SK-N-SH (cell line): ENCODE data around the gene P2RY11. TPM values are rescaled to one million over a fixed set of nuclear protein-coding genes. Genes with fewer than 3 reads are reported as not detected.

Experiments
- CTCF ChIA-PET: fragments of 300-600, 350-600 bp; formaldehyde crosslinking; extraction: SDS; loops from one replicate; lab custom pipeline; 2021; lab: Yijun Ruan, JAX
- POLR2A ChIA-PET: fragments of 350-600 bp; sonication (Branson Sonifier 250); formaldehyde crosslinking; extraction: SDS; loops from one replicate; lab custom pipeline; 2020; ENCODE audit warnings: antibody characterized with exemption, inconsistent platforms; lab: Yijun Ruan, JAX
- DNase-seq: peaks from one replicate; pipeline ENCODE4 v3.0.0; 2012
- H2AFZ ChIP-seq: fragments of 200-600 bp; sonication (generic); 2 replicates; pipeline ENCODE4 v1.8.1; 2016; ENCODE audit warnings: antibody characterized with exemption, mild to moderate bottlenecking, low read depth
- H3F3A ChIP-seq: fragments of 200-600 bp; sonication (generic); replicated peaks from 2 replicates; pipeline ENCODE3; 2016; ENCODE audit warnings: antibody characterized with exemption, mild to moderate bottlenecking; ENCODE audit not compliant: insufficient read depth
- H3K27ac ChIP-seq, 2 experiments: fragments of 200-500 bp in 1 of 2; fragments of 200-600 bp in 1 of 2; sonication (Bioruptor generic) in 1 of 2; sonication (generic), shearing (Covaris generic) in 1 of 2; 2 replicates each; pipeline versions ENCODE4 v1.5.1 to v1.6.1; 2014 to 2016; ENCODE audit warnings: low read depth in 2 of 2, inconsistent platforms in 1 of 2, low read length in 1 of 2, mild to moderate bottlenecking in 1 of 2, mixed read lengths in 1 of 2
- H3K27me3 ChIP-seq: fragments of 200-600 bp; sonication (generic), shearing (Covaris generic); 2 replicates; pipeline ENCODE4 v1.6.1; 2016; ENCODE audit warnings: mixed run types; ENCODE audit not compliant: insufficient read depth
- H3K36me3 ChIP-seq, 2 experiments: fragments of 200-500 bp in 1 of 2; fragments of 200-600 bp in 1 of 2; sonication (Bioruptor generic) in 1 of 2; sonication (generic) in 1 of 2; replicated peaks in 1 of 2; 2 replicates each; pipeline versions ENCODE3 to v1.5.1; 2014 to 2016; ENCODE audit warnings: low read length in 1 of 2, mild to moderate bottlenecking in 1 of 2; ENCODE audit not compliant: insufficient read depth in 2 of 2, control insufficient read depth in 1 of 2
- H3K4me1 ChIP-seq, 2 experiments: fragments of 200-500 bp in 1 of 2; fragments of 200-600 bp in 1 of 2; sonication (Bioruptor generic) in 1 of 2; sonication (generic), shearing (Covaris generic) in 1 of 2; 2 replicates each; pipeline versions ENCODE4 v1.5.1 to v1.6.1; 2014 to 2016; ENCODE audit warnings: low read depth in 1 of 2, low read length in 1 of 2, mixed run types in 1 of 2; ENCODE audit not compliant: insufficient read depth in 2 of 2, control insufficient read depth in 1 of 2
- H3K4me2 ChIP-seq: fragments of 200-600 bp; sonication (generic), shearing (Covaris generic); 2 replicates; pipeline ENCODE4 v1.6.1; 2017; ENCODE audit warnings: mixed run types
- H3K4me3 ChIP-seq, 2 experiments: fragments of 200-500 bp in 1 of 2; fragments of 200-600 bp in 1 of 2; sonication (Bioruptor generic) in 1 of 2; sonication (generic), shearing (Covaris generic) in 1 of 2; 2 replicates each; pipeline versions ENCODE4 v1.5.1 to v1.8.1; 2014 to 2016; ENCODE audit warnings: low read depth in 2 of 2, inconsistent platforms in 1 of 2, low read length in 1 of 2, mild to moderate bottlenecking in 1 of 2, mixed read lengths in 1 of 2, moderate library complexity in 1 of 2
- H3K79me2 ChIP-seq: fragments of 200-600 bp; sonication (generic); 2 replicates; pipeline ENCODE4 v1.8.1; 2017; ENCODE audit warnings: mild to moderate bottlenecking; ENCODE audit not compliant: insufficient read depth
- H3K9ac ChIP-seq: fragments of 200-600 bp; sonication (generic); 2 replicates; pipeline ENCODE4 v1.6.1; 2017; ENCODE audit warnings: mixed run types
- H3K9me2 ChIP-seq: fragments of 200-600 bp; sonication (generic); 2 replicates; pipeline ENCODE4 v1.6.1; 2017; ENCODE audit warnings: mixed run types
- H3K9me3 ChIP-seq: fragments of 200-600 bp; sonication (generic); 2 replicates; pipeline ENCODE4 v1.6.1; 2017; ENCODE audit warnings: mixed run types, mild to moderate bottlenecking, moderate library complexity
- H4K20me1 ChIP-seq: fragments of 200-600 bp; sonication (generic); 2 replicates; pipeline ENCODE4 v1.6.1; 2017; ENCODE audit warnings: mild to moderate bottlenecking, mixed run types; ENCODE audit not compliant: insufficient read depth
- CTCF ChIP-seq: fragments of 200-600 bp; sonication (generic); IDR thresholded peaks from 2 replicates; pipeline ENCODE4 v1.6.1; 2017; ENCODE audit warnings: antibody characterized with exemption, mild to moderate bottlenecking, moderate library complexity
- GATA2 ChIP-seq: sonication (generic); formaldehyde crosslinking; IDR thresholded peaks from 2 replicates; pipeline ENCODE4 v1.5.0; 2020; ENCODE audit warnings: mild to moderate bottlenecking, missing genetic modification reagents
- MAX ChIP-seq: IDR thresholded peaks from 2 replicates; pipeline ENCODE4 v1.4.0; 2012; ENCODE audit warnings: low read depth
- MEF2A ChIP-seq: IDR thresholded peaks from 2 replicates; pipeline ENCODE4 v1.4.0; 2012; ENCODE audit warnings: low read depth, borderline replicate concordance
- RCOR1 ChIP-seq: fragments of 150-350 bp; IDR thresholded peaks from 2 replicates; pipeline ENCODE4 v1.6.1; 2017; ENCODE audit warnings: antibody characterized with exemption, low read length
- SIN3A ChIP-seq: IDR thresholded peaks from 2 replicates; pipeline ENCODE4 v1.6.1; 2012; ENCODE audit warnings: low read depth, mild to moderate bottlenecking, low read length, moderate library complexity, borderline replicate concordance
- SMC3 ChIP-seq: IDR thresholded peaks from 2 replicates; pipeline ENCODE4 v1.6.1; 2012; ENCODE audit warnings: low read depth, low read length, improper control_type of control experiment
- TEAD4 ChIP-seq: IDR thresholded peaks from 2 replicates; pipeline ENCODE4 v1.4.0; 2012; ENCODE audit warnings: mild to moderate bottlenecking, borderline replicate concordance; ENCODE audit not compliant: insufficient read depth
- whole genome bisulfite sequencing: methylation state at CpG from one replicate; pipeline ENCODE4 v1.1.6; 2017; ENCODE audit warnings: low lambda C conversion rate; 5-methylcytosine and 5-hydroxymethylcytosine counted together
- polyA plus RNA-seq, 3 experiments: library from polyadenylated mRNA; depleted of rRNA; stranded (reverse); fragments of >200 nt; gene quantifications; 2 replicates each; pipeline ENCODE4 v1.2.3, GENCODE V29; 2012
- TF ChIP-seq, protein P1 (sequence below): IDR thresholded peaks from 2 replicates; pipeline ENCODE4 v1.6.1; 2012; ENCODE audit warnings: mild to moderate bottlenecking, low read depth, low read length, moderate library complexity
- TF ChIP-seq, protein P2 (sequence below): IDR thresholded peaks from 2 replicates; pipeline ENCODE4; 2012

The P2RY11 gene
- polyA plus RNA-seq, 1 of the 3 experiments (the other 2 are of a cell fraction): 6.8 TPM

DNA sequence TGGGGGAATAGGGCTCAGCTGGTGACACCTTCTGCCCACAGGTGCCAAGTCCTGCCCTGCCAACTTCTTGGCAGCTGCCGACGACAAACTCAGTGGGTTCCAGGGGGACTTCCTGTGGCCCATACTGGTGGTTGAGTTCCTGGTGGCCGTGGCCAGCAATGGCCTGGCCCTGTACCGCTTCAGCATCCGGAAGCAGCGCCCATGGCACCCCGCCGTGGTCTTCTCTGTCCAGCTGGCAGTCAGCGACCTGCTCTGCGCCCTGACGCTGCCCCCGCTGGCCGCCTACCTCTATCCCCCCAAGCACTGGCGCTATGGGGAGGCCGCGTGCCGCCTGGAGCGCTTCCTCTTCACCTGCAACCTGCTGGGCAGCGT is 2.1 kb downstream of the P2RY11 start (continued):
- TF ChIP-seq, protein P1, sequence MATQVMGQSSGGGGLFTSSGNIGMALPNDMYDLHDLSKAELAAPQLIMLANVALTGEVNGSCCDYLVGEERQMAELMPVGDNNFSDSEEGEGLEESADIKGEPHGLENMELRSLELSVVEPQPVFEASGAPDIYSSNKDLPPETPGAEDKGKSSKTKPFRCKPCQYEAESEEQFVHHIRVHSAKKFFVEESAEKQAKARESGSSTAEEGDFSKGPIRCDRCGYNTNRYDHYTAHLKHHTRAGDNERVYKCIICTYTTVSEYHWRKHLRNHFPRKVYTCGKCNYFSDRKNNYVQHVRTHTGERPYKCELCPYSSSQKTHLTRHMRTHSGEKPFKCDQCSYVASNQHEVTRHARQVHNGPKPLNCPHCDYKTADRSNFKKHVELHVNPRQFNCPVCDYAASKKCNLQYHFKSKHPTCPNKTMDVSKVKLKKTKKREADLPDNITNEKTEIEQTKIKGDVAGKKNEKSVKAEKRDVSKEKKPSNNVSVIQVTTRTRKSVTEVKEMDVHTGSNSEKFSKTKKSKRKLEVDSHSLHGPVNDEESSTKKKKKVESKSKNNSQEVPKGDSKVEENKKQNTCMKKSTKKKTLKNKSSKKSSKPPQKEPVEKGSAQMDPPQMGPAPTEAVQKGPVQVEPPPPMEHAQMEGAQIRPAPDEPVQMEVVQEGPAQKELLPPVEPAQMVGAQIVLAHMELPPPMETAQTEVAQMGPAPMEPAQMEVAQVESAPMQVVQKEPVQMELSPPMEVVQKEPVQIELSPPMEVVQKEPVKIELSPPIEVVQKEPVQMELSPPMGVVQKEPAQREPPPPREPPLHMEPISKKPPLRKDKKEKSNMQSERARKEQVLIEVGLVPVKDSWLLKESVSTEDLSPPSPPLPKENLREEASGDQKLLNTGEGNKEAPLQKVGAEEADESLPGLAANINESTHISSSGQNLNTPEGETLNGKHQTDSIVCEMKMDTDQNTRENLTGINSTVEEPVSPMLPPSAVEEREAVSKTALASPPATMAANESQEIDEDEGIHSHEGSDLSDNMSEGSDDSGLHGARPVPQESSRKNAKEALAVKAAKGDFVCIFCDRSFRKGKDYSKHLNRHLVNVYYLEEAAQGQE: no peak
- no peak for TF ChIP-seq GATA2 (CRISPR knock-in tag)
- TF ChIP-seq MEF2A: no peak
- TF ChIP-seq RCOR1: no peak
- no peak for TF ChIP-seq SMC3
- TF ChIP-seq, all 33 proteins: peak for 0

- H3K9me3 ChIP-seq: no peaks in the 10 kb centered on the region
- peaks cover 11% of the 10 kb centered on the region; the same call in 1 of the 2 replicates for H4K20me1 ChIP-seq
- H3K27ac ChIP-seq: peak overlapping the region in 1 of 2 experiments; percentile 5; a peak in 1 of 4 replicates
- TF ChIP-seq TEAD4 (peak; percentile 30; the same call in 1 of the 2 replicates), MAX (no peak), CTCF (peak; percentile 13; the same call in 1 of the 2 replicates), SIN3A (peak; percentile 73; the same call in 1 of the 2 replicates)
- TF ChIP-seq, protein P2, sequence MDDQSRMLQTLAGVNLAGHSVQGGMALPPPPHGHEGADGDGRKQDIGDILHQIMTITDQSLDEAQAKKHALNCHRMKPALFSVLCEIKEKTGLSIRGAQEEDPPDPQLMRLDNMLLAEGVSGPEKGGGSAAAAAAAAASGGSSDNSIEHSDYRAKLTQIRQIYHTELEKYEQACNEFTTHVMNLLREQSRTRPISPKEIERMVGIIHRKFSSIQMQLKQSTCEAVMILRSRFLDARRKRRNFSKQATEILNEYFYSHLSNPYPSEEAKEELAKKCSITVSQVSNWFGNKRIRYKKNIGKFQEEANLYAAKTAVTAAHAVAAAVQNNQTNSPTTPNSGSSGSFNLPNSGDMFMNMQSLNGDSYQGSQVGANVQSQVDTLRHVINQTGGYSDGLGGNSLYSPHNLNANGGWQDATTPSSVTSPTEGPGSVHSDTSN: peak; percentile 35
- no peak overlapping the region for H3K9ac ChIP-seq
- H3K4me3 ChIP-seq: no peak overlapping the region
- H3K27me3 ChIP-seq: no peaks in the 10 kb centered on the region
- CTCF ChIA-PET: interaction anchor here (0.8 to 2.7 kb wide), 8 partner anchors 12 to 183 kb away, joined by 3 to 14 read pairs (median 3); no protein-coding TSS in a partner anchor
- no peaks in the 10 kb centered on the region for H3K9me2 ChIP-seq
- peaks cover 26 to 60% of the 10 kb centered on the region in 2 experiments for H3K36me3 ChIP-seq
- WGBS: 95% methylated on average over 17 of the region's 43 CpGs
- DNase-seq: peak; percentile 51
- H2AFZ ChIP-seq: no peak overlapping the region
- no peak overlapping the region for H3K4me2 ChIP-seq
- H3K79me2 ChIP-seq: peaks cover 20% of the 10 kb centered on the region
- peaks cover 28% of the 10 kb centered on the region for H3F3A ChIP-seq
- POLR2A ChIA-PET: interaction anchor here (0.6 to 4.5 kb wide), 8 partner anchors 7 to 183 kb away, joined by 3 to 35 read pairs (median 5); partner anchors contain the start of gene PPAN
- H3K4me1 ChIP-seq: peaks cover 0 to 12% of the 10 kb centered on the region in 2 experiments; a peak in 1 of 4 replicates
Measured at GRCh38 chr19:10113964-10114650, 2.6 kb downstream of the P2RY11 start.
